NCI-H1436 treated with DMSO at 0.1 percent for 48 hours (cell line): ENCODE measurements around the gene HSBP1L1.
"Not testable (repeated sequence)": the region's sequence is repeated elsewhere in the genome, so short reads cannot be mapped to it uniquely, and the experiment has no call there.

Experiments
- DNase-seq: peaks from one replicate; lab custom pipeline; 2025; lab: John Stamatoyannopoulos, UW

HSBP1L1 gene

DNA sequence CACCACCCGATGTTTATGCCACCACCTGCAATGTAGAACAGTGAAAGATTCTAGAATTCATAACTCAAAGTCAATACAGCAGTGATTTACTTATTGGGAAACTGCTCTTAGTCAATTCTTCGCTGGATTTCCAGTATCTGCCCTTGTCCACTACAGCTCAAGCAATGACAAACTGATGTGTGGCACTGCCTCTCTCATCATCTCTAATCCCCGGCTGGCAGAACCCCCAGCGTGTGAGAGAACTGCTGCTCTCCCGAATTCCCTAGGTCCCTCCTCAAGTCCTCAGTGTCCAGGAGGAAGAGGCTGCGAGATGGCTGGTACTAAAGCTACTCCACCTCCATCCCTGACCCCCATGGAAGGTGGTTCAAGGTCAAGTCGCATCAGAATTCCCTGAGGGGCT is 22.3 kb downstream of the HSBP1L1 start:
- DNase-seq, result no peak

DNA sequence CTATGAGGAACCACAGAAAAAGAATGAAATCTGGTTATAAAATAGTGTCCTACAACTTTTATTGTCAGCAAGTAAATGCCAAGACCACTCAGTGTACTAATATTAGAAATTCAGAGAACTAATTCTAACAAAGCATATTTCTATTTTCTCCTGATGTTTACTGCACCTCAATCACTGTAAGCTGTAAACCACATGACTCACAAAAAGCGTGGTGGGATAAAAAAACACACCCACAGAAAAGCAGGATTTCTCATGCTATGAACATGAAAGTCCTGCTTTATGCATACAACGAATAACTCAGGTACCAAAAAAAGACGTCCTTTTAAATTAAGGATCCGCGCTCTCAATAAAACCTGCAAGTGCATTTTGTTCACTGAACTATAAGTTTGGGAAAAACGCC is 23.1 kb downstream of the HSBP1L1 start:
- DNase-seq, result no peak

DNA sequence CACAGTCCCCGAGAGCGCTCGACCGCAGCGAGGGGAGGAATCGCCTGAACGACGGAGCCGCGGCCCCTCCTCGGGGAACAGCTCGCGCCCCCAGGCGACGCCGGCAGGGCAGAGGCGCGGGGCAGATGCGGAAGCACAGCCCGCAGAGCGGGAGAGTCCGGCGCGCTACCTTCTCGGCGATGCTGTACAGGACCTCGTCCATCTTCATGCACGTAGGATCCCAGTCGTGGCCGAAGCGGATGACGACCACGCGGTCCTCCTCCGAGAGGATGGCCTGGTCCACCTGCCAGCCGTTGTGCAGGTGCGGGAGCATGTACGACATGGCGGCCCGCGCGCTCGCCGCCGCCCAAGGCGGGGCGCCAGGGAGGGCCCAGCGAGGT is 23.6 kb downstream of the HSBP1L1 start:
- no peak for DNase-seq

DNA sequence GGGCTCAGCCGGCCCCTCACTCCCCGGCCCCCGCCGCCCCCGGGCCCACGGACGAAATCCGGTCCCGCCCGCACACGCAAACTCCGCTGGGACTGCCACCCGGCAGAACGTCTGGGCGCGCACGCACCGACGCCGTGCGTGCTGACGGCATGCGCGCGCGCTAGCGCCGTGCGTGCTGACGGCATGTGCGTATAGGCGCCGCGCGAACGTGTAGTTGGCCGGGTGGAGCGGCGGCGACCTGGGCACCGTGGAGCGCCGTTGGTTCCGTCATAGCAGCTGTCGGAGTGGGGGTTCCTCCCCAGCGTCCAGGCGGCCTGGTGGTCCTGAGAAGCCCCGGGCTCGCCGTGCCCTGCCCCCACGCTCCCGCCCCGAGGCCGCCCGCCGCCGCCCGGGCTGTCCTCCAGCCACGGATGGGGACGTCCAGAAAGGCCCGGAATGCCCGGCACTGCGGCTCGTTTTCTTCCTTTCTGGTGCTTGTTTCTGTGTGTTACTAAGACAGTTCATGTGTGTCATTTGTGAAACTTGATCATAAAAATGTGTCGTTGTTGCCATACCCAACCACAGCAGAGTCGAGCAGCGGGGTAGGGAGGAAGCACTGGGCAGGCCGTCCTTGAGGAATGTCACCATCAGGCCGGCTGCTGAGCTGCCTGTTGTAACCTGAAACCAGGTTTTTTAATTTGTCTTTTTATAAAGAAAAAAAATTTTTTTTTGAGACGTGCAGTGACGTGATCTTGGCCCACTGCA is 24.2 kb downstream of the HSBP1L1 start, which contains the start of gene TXNL4A:
Gene TXNL4A (minus strand): TSS at position 113 of the 744 bp plus-strand sequence. CDS start 171 bp downstream, outside the sequence.
- peak; percentile 9 for DNase-seq

DNA sequence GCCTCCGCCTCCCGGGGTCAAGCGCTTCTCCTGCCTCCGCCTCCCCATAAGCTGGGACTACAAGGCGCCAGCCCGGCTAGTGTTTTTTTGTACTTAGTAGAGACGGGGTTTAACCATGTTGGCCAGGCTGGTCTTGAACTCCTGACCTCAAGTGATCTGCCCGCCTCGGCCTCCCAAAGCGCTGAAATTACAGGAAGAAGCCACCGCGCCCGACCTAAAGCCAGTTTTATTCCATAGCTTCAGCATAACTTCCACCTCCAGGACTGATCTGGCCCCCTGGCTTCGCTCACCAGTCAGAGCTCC is 24.7 kb downstream of the HSBP1L1 start:
- no peak for DNase-seq

DNA sequence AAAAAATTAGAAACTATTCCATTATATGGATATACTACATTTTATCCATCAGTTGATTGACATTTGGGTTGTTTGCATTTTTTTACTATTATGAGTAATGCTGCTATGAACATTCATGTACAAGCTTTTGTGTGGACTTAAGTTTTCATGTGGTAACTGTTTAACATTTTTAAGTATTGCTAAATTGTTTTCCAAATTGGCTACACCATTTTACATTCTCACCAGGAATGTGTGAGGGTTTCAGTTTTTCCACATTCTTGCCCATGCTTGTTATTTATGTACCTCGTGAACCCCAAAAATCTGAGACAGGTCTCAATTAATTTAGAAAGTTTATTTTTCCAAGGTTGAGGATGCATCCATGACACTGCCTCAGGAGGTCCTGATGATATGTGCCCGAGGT is 27.1 kb downstream of the HSBP1L1 start:
- no peak for DNase-seq

DNA sequence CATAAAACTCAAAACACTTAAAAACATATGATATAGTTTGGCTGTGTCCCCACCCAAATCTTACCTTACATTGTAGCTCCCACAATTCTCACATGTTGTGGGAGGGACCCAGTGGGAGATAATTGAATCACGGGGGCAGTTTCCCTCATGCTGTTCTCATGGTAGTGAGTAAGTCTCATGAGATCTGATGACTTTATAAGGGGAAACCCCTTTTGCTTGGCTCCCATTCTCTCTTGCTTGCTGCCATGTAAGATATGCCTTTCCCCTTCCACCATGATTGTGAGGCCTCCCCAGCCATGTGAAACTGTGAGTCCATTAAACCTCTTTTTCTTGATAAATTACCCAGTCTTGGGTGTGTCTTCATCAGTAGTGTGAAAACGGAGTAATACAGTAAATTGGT is 35.3 kb downstream of the HSBP1L1 start:
- not testable (repeated sequence) for DNase-seq

DNA sequence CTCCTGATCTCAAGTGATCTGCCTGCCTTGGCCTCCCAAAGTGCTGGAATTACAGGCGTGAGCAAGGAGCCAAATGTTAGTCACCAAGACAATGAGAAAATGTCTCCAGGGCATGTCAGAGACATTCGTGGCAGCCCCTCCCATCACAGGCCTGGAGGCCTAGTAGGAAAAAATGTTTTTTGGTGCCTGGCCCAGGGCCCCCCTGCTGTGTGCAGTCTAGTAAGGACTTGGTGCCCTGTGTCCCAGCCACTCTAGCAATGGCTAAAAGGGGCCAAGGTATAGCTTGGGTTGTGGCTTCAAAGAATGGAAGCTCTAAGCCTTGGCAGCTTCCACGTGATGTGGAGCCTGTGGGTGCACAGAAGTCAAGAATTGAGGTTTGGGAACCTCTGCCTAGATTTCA is 36.4 kb downstream of the HSBP1L1 start:
- no peak for DNase-seq

DNA sequence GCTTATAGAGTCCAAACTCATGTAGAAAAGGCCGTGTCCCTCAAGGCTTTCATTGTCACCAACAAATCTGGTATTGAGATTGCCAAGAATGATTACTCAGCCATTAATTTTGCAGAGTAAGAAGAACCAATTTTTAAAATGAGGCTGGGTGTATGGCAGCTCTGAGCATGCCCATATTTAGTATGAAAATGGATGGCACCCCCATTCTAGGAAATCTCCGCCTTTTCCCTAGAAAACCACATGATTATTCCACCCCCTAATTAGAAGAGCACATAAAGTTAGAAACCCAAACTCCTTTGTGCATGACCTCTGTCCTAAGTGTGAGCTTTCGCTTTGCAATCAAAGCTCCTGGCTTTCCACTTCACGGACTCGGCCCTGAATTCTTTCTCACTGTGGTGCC is 38.0 kb downstream of the HSBP1L1 start:
- no peak for DNase-seq

DNA sequence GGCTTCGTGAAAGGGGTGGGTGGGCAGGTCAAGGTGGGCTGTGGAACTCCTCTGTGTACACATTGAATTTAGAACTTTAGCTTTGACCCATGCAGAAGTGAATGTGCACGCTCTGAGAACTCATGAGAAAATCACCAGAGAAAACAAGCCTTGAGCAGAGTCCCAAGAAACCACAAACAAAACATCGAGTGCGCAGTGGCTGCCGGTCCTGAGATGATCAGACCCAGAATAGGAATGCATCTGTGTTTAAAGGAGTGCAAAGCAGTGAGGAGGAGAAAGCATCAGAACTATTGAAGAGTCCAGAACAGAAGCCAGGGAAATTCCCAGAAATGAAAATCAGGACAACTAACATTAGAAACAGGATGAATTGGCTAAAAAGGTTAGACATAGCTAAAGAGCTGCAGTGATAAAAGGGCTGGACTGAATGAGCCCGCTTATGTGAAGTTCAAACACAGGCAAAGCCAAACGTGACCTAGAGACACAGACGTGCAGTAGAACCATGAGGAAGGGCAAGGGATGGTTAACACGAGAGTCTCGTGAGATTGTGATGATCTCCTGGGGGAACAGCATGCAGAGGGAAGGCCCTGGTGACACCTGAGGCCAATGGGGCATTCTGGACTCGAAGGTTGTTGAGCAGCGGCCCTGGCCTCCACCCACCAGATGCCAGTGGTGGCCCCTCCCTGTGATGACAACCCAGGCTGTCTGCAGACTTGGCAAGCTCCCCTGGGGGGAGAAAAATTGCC is 40.3 kb downstream of the HSBP1L1 start:
- DNase-seq, result no peak

DNA sequence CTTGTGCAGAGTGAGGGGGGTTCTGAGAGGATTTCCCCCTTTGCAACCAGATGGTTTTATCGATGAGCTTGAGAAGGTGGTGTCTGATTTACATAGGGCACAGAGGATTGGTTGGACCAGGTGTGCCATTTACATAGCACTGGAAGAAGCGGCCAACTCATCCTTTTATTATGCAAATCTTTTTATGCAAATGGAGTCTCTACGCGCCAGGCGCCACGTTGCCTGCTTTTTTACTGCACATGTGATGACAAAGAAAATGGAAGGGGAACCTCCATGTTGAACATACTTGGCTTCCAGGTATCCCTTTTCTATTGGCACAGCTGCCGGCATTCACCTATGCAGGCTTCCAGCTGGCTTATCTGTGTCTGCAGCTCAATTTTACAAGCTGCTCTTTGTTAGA is 42.3 kb downstream of the HSBP1L1 start:
- DNase-seq, result no peak

DNA sequence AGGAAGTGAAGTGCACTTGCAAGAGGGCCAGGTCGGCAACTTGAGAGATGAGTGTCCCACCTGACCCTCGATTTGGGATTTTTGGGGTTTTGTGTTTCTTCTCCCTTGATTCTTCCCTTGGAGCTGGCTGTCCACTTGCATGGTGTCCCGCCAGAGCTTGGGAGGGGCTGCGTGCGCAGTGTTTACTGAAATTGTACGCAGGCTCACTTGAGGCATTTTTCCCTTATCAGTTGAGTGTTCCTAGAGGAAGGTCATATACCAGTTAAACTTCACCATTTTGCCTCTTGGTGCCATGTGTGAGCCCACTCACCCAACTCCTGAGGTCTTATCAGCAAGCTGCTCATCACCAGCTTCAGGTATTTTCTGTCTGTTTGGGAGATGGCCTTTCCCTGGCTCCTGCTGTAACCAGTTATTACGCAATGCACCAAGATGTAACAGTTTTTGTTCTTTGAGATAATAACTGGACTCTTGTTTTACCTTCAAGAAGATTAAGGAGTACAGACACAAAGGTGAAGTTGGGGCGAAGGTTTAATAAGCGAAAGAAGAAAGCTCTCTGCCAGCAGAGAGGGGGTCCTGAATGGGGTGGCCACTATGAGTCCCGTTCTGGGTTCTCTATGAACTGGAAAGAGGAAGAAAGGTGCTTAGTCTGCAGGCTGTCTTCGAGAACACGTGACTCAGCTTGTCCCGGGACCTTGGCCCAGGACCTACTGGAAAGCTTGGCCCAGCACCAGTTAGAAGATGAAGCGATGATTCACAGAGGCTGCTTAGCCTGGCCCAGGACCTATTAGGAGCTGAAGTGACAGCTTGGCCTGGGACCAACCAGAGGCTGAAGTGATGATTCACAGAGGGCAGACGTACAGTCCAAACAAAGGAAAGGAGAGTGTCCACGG is 45.5 kb downstream of the HSBP1L1 start:
- no peak for DNase-seq

DNA sequence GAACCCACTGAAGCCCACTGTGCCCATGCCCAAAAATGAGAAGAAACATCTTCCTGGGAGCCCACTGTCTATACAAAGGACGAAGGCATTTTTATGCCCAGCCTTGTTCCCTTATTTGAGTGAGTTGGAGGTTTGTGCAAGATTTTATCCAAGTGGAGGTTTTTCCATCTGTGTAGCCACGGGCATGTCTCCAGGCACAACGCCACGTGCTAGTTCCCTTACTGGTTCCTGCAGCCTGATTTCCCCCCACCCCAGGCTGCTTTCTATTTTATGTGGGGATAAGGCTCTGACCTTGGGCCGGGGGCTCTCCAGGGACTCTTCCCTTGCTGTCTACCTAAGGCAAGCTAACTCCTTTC is 46.1 kb downstream of the HSBP1L1 start:
- no peak for DNase-seq

DNA sequence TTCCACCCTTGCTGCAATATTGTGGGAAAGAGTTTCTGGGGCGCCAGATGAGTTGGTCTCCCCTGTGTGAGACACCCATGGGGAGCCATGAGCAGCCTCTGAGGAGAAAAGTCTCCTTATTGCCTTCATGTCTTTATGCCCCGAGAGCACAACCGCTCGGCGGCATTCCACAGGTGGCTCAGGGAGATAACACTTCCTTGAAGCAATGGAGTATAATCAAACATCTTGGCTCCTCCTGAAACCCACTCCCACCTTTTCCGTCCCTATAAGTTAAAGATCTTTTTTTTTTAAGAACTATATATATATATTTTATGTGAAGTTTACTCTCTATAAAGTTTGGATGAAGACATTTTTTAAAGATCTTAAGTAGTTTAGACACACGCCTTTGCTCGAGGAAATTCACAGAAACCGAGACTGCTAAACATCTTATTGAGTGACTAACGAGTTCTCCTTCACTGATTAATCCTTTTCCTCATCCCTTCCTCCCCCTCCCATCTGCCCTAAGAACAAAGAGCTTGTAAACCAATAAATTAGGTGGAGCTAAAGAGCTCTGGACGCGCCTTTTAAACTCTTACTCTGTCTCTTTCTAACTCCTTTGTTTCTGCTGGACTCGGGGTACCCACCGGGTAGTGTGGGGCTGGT is 47.2 kb downstream of the HSBP1L1 start:
- not testable (repeated sequence) for DNase-seq

DNA sequence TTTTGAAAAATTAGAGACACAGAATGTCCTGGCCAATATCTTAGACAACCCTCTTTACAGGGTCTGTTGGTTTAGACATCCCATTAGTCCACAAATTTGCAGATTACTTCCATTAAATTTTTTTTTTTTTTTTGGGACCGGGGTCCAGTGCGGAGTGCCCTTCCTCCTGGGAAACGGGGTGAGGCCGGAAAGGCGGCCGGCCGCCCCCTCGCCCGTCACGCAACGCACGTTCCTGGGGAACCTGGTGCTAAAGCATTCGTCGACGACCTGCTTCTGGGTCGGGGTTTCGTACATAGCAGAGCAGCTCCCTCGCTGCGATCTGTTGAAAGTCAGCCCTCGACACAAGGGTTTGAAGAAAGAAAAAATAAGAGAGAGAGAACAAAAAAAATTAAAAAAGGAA is 48.3 kb downstream of the HSBP1L1 start:
- DNase-seq, result no peak
